HepG2 (cell line): ENCODE results near the gene MALT1. TPM values are rescaled to one million over a fixed set of nuclear protein-coding genes. Genes with fewer than 3 reads are reported as not detected.

Source experiments
- ARHGAP35 ChIP-seq: sonication (generic); formaldehyde crosslinking; IDR thresholded peaks from 2 replicates; pipeline ENCODE4 v1.9.0; 2022; ENCODE audit warnings: mild to moderate bottlenecking, inconsistent platforms, moderate library complexity, missing genetic modification reagents, borderline replicate concordance
- CCAR2 ChIP-seq: fragments of 200-400 bp; formaldehyde crosslinking; optimal IDR thresholded peaks from 2 replicates; pipeline ENCODE3; 2018; ENCODE audit warnings: low read depth, mild to moderate bottlenecking, low read length, moderate library complexity
- CREB1 ChIP-seq, 2 experiments: fragments of 450-650 bp in 1 of 2; IDR thresholded peaks; 2 replicates each; pipeline ENCODE4 v1.6.1; 2016 to 2017; ENCODE audit warnings: control low read depth in 1 of 2, mild to moderate bottlenecking in 1 of 2, missing compliant biosample characterization in 1 of 2, missing genetic modification characterization in 1 of 2
- FOXA1 ChIP-seq, 2 experiments: fragments of 450-650 bp in 1 of 2; sonication (generic) in 1 of 2; formaldehyde crosslinking in 1 of 2; IDR thresholded peaks; 2 replicates each; pipeline versions ENCODE4 v1.4.0 to v1.6.1; 2016 to 2020; ENCODE audit warnings: missing genetic modification reagents in 1 of 2
- GTF2F1 ChIP-seq: fragments of 150-350 bp; IDR thresholded peaks from 2 replicates; pipeline ENCODE4 v1.6.1; 2014; ENCODE audit warnings: low read length
- IRX3 ChIP-seq: sonication (generic); formaldehyde crosslinking; IDR thresholded peaks from 2 replicates; pipeline ENCODE4 v1.8.1; 2023; ENCODE audit warnings: mild to moderate bottlenecking, low read depth, missing genetic modification reagents, borderline replicate concordance
- ISX ChIP-seq: sonication (generic); formaldehyde crosslinking; conservative IDR thresholded peaks from 2 replicates; pipeline ENCODE4 v1.5.0; 2020; ENCODE audit warnings: missing genetic modification reagents
- PCBP2 ChIP-seq: fragments of 200-400 bp; formaldehyde crosslinking; optimal IDR thresholded peaks from 2 replicates; pipeline ENCODE3; 2018; ENCODE audit warnings: low read length, low read depth; ENCODE audit not compliant: poor library complexity, severe bottlenecking
- RAD51 ChIP-seq: fragments of 450-650 bp; IDR thresholded peaks from 2 replicates; pipeline ENCODE4 v1.6.1; 2016; ENCODE audit warnings: borderline replicate concordance
- SKI ChIP-seq: fragments of 450-650 bp; IDR thresholded peaks from one replicate; pipeline ENCODE4 v1.6.1; 2018; ENCODE audit warnings: mild to moderate bottlenecking; ENCODE audit not compliant: partially characterized antibody
- SNRNP70 ChIP-seq: fragments of 200-400 bp; formaldehyde crosslinking; IDR thresholded peaks from 2 replicates; pipeline ENCODE4 v1.6.1; 2017; ENCODE audit warnings: mild to moderate bottlenecking, low read depth, low read length, moderate library complexity
- TSC22D2 ChIP-seq: sonication (generic); formaldehyde crosslinking; IDR thresholded peaks from 2 replicates; pipeline ENCODE4 v1.5.1; 2020; ENCODE audit warnings: missing genetic modification reagents, mild to moderate bottlenecking, borderline replicate concordance
- ZC3H4 ChIP-seq: sonication (generic); formaldehyde crosslinking; IDR thresholded peaks from 2 replicates; pipeline ENCODE4 v1.4.0; 2020; ENCODE audit warnings: missing genetic modification reagents, borderline replicate concordance
- ZNF224 ChIP-seq: sonication (generic); formaldehyde crosslinking; IDR thresholded peaks from 2 replicates; pipeline ENCODE4 v1.5.0; 2020; ENCODE audit warnings: mild to moderate bottlenecking, missing genetic modification reagents
- ZNF670 ChIP-seq: sonication (generic); formaldehyde crosslinking; IDR thresholded peaks from 2 replicates; pipeline ENCODE4 v1.8.0; 2022; ENCODE audit warnings: mild to moderate bottlenecking, missing genetic modification reagents, borderline replicate concordance
- ZNF7 ChIP-seq: IDR thresholded peaks from 2 replicates; pipeline ENCODE4 v1.6.1; 2016; ENCODE audit warnings: missing biosample characterization, missing genetic modification reagents
- ZNF766 ChIP-seq: sonication (generic); formaldehyde crosslinking; IDR thresholded peaks from 2 replicates; pipeline ENCODE4 v1.5.0; 2020; ENCODE audit warnings: missing genetic modification reagents, borderline replicate concordance
- ZNF850 ChIP-seq: sonication (generic); formaldehyde crosslinking; conservative IDR thresholded peaks from 2 replicates; pipeline ENCODE4 v1.9.0; 2021; ENCODE audit warnings: mild to moderate bottlenecking, missing genetic modification reagents
- polyA plus RNA-seq, 8 experiments: library from polyadenylated mRNA; depleted of rRNA in 3 of 8; stranded (reverse) in 7 of 8; unstranded in 1 of 8; fragments of >200 nt; fragmentation: Illumina TruSeq in 4 of 8; extraction: Trizol in 4 of 8; gene quantifications; 2 replicates each; pipeline versions ENCODE4 v1.2.1 to v1.2.3, GENCODE V29; 2011 to 2016; ENCODE audit warnings: low read depth in 4 of 8, missing spikeins in 1 of 8, mixed read lengths in 1 of 8; ENCODE audit not compliant: insufficient read depth in 1 of 8
- total RNA-seq, 5 experiments: library from RNA; depleted of rRNA; stranded (reverse); fragments of >200 nt; fragmentation: Illumina TruSeq; extraction: Trizol; gene quantifications; 2 replicates each; pipeline ENCODE4 v1.2.3, GENCODE V29; 2016; ENCODE audit warnings: low read depth in 1 of 5
- TF ChIP-seq, protein P1 (sequence below): sonication (generic); formaldehyde crosslinking; IDR thresholded peaks from 2 replicates; pipeline ENCODE4 v1.5.0; 2020; ENCODE audit warnings: mild to moderate bottlenecking, low read depth, missing genetic modification reagents, borderline replicate concordance
- TF ChIP-seq, protein P2 (sequence below): fragments of 450-650 bp; IDR thresholded peaks from 2 replicates; pipeline ENCODE4 v1.6.1; 2017; ENCODE audit warnings: mild to moderate bottlenecking

Gene MALT1
- total and polyA plus RNA-seq, 2 of the 13 experiments (the other 11 are each of a cell fraction or from before 2014, with no cell fraction given): 43.9 to 89.0 TPM

DNA sequence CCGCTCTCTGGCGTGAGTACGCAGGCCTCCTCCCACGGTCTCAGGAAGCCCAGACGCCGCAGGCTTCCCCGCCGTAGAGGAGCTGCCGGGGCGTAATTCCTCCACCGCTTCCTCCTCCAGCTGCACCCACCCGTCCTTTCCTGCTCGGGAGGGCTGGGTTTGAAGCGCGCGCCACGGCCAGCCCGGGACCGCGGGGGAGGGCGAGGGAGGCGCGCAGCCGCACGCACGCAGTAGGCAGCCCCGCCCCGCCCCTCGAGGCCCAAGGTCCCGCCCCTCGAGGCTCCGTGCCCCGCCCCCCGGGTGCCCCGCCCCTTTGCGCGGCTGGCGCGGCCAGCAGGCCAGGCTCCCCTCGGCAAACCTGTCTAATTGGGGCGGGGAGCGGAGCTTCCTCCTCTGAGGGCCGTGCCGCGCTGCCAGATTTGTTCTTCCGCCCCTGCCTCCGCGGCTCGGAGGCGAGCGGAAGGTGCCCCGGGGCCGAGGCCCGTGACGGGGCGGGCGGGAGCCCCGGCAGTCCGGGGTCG is at the start of gene MALT1 (continued):
- TF ChIP-seq ARHGAP35 (CRISPR knock-in tag) (no peak), ZNF224 (CRISPR knock-in tag) (no peak), FOXA1 (IDR thresholded peaks at IDR 0.05) (no peak), FOXA1 (CRISPR knock-in tag; IDR thresholded peaks at IDR 0.05) (no peak), ZNF766 (CRISPR knock-in tag) (no peak), CCAR2 (no peak), ZC3H4 (CRISPR knock-in tag) (no peak), RAD51 (no peak), ZNF850 (CRISPR knock-in tag) (no peak), ISX (no peak), ZNF670 (CRISPR knock-in tag) (no peak), CREB1 (IDR thresholded peaks at IDR 0.05) (no peak), CREB1 (CRISPR knock-in tag; IDR thresholded peaks at IDR 0.05) (no peak), TSC22D2 (CRISPR knock-in tag) (no peak), PCBP2 (no peak), ZNF7 (CRISPR knock-in tag) (no peak), SKI (no peak), GTF2F1 (no peak), SNRNP70 (no peak), IRX3 (CRISPR knock-in tag) (no peak)
- TF ChIP-seq, protein P1, sequence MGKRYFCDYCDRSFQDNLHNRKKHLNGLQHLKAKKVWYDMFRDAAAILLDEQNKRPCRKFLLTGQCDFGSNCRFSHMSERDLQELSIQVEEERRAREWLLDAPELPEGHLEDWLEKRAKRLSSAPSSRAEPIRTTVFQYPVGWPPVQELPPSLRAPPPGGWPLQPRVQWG: no peak
- TF ChIP-seq, protein P2, sequence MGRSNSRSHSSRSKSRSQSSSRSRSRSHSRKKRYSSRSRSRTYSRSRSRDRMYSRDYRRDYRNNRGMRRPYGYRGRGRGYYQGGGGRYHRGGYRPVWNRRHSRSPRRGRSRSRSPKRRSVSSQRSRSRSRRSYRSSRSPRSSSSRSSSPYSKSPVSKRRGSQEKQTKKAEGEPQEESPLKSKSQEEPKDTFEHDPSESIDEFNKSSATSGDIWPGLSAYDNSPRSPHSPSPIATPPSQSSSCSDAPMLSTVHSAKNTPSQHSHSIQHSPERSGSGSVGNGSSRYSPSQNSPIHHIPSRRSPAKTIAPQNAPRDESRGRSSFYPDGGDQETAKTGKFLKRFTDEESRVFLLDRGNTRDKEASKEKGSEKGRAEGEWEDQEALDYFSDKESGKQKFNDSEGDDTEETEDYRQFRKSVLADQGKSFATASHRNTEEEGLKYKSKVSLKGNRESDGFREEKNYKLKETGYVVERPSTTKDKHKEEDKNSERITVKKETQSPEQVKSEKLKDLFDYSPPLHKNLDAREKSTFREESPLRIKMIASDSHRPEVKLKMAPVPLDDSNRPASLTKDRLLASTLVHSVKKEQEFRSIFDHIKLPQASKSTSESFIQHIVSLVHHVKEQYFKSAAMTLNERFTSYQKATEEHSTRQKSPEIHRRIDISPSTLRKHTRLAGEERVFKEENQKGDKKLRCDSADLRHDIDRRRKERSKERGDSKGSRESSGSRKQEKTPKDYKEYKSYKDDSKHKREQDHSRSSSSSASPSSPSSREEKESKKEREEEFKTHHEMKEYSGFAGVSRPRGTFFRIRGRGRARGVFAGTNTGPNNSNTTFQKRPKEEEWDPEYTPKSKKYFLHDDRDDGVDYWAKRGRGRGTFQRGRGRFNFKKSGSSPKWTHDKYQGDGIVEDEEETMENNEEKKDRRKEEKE: no peak
- TF ChIP-seq, all 625 proteins: peak for 145
